IPS-18c (cell line): ENCODE results near the gene TCERG1L.

Source experiments
- H3K4me3 ChIP-seq: 2 replicates; pipeline ENCODE4 v1.7.0; 2013; ENCODE audit warnings: low read depth, mild to moderate bottlenecking, low read length, moderate library complexity; ENCODE audit not compliant: insufficient read depth
- H3K9me3 ChIP-seq: one replicate; pipeline ENCODE4 v1.6.1; 2013; ENCODE audit warnings: mild to moderate bottlenecking, low read length, moderate library complexity; ENCODE audit not compliant: control insufficient read depth, insufficient read depth

TCERG1L gene

DNA sequence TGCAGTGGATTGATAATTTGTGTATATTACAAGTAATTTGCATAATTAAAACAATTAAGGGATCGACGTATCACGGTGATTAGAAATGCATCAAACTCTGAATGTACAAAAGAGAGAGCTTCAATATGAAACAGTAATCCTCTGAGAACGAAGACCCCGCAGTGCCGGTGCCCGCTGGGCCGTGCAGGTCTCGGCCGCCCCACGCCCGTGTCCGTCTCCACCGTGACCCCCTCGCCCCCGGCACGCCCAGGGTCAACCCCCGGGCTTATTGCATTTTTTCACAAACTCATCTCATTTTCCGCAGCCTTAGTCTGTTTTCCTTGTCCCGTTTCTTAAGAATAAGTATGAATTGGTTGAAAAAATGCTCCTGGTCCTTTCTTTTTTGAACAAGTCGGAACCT is 218.6 kb downstream of the TCERG1L start:
- Histone ChIP-seq H3K4me3 (no peak overlapping the region), H3K9me3 (peaks cover 25% of the 10 kb centered on the region)

DNA sequence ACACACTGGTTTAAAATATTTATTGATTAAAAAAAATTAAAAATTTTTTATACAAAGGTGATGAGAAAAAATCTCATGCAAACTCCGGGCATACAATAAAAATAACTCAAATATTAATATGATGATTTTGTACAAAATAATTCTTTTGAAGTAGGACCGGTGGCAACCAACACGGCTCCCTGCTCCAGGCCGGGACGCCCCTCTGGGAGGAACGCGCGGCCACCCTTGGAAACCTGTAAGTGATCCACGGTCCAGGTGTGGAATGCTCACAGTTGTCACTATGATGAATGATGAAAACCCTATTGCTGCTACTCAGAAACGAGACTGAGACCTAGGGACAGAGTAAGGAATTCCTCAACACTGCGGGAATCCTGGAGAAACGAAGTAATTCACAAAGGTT is 219.1 kb downstream of the TCERG1L start:
- Histone ChIP-seq H3K9me3 (peaks cover 28% of the 10 kb centered on the region), H3K4me3 (no peak overlapping the region)

DNA sequence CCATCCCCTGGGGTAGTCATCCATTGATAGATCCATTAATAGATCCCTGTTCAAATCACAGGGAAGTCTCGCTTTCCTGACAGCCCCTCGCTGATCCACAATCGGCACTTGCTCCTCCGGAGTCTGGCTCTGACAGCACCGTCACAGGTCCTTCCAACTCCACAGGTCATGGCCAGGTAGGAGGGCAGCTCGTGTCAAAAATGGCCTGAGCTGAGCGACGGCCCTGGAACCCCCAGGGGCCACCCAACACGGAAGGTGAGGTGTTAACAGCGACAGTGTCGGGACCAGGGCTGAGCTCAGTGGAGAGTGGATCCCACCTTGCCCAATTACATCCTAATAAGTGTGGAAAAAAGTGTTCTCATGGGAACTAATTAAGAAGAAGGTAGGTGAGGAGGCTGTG is 219.8 kb downstream of the TCERG1L start:
- peaks cover 29% of the 10 kb centered on the region for H3K9me3 ChIP-seq

GRCh38 chr10:131090761-131091661 is 220.5 kb downstream of the TCERG1L start:
- Histone ChIP-seq H3K4me3 (no peak overlapping the region; the same call in 1 of the 2 replicates), H3K9me3 (peaks cover 27% of the 10 kb centered on the region)

More for the DNA sequence above, 219.8 kb downstream of the TCERG1L start:
- no peak overlapping the region for H3K4me3 ChIP-seq

- Histone ChIP-seq H3K9me3 (peaks cover 26% of the 10 kb centered on the region), H3K4me3 (no peak overlapping the region)
These were observed 221.7 kb downstream of the TCERG1L start for GRCh38 chr10:131089861-131090260.

DNA sequence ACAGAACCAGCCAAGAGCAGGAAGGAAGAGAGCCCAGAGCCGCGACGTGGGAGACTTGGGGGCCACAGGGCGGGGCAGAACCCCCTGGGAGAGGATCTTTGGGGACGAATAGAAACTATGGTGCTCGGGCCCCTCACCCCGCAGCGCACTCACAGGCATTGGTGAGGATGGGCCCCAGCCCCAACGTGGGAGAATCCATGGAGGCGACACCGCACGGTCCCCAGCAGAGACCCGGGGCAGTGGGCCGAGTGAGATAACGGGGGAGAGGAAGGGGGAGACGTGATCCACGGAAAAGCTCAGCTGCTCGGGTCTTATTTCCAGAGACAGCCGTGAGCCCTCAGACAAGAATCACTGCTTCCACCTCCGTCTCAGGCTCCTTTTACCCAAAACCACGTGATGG is 222.4 kb downstream of the TCERG1L start:
- no peak overlapping the region for H3K4me3 ChIP-seq
- H3K9me3 ChIP-seq = peaks cover 28% of the 10 kb centered on the region

- Histone ChIP-seq H3K9me3 (peaks cover 28% of the 10 kb centered on the region), H3K4me3 (no peak overlapping the region)
These were observed 222.9 kb downstream of the TCERG1L start for GRCh38 chr10:131088619-131089018.

- Histone ChIP-seq H3K4me3 (no peak overlapping the region), H3K9me3 (peaks cover 31% of the 10 kb centered on the region)
These were observed 223.9 kb downstream of the TCERG1L start for GRCh38 chr10:131087464-131088215.

DNA sequence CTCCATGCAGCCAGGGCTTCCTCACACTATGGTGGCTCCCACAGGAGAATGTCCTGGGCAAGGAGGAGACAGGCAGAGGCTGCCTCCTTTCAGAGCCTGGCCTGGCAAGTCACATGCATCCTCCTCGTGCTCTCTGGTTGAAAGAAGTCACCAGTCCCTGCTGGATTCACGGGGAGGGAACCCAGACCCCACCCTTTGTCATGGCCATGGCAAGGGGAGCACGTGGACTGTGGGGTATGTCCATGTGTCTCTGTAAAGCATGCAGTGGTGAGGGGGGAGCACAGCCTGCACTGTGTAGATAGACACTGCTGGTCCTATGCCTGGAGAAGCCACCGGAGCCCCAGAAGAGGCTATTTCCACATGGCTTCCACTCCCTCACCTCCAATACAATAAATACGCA is 225.0 kb downstream of the TCERG1L start:
- peaks cover 30% of the 10 kb centered on the region for H3K9me3 ChIP-seq
- no peak overlapping the region; the same call in 1 of the 2 replicates for H3K4me3 ChIP-seq

- H3K4me3 ChIP-seq = no peak overlapping the region; the same call in 1 of the 2 replicates
- peaks cover 26% of the 10 kb centered on the region for H3K9me3 ChIP-seq
These were observed 225.4 kb downstream of the TCERG1L start for GRCh38 chr10:131086094-131086493.

GRCh38 chr10:131085091-131085860 is 226.2 kb downstream of the TCERG1L start:
- peaks cover 21% of the 10 kb centered on the region for H3K9me3 ChIP-seq
- no peak overlapping the region; the same call in 1 of the 2 replicates for H3K4me3 ChIP-seq

- H3K9me3 ChIP-seq = peaks cover 21% of the 10 kb centered on the region
- no peak overlapping the region for H3K4me3 ChIP-seq
These were observed 226.8 kb downstream of the TCERG1L start for GRCh38 chr10:131084791-131085090.

DNA sequence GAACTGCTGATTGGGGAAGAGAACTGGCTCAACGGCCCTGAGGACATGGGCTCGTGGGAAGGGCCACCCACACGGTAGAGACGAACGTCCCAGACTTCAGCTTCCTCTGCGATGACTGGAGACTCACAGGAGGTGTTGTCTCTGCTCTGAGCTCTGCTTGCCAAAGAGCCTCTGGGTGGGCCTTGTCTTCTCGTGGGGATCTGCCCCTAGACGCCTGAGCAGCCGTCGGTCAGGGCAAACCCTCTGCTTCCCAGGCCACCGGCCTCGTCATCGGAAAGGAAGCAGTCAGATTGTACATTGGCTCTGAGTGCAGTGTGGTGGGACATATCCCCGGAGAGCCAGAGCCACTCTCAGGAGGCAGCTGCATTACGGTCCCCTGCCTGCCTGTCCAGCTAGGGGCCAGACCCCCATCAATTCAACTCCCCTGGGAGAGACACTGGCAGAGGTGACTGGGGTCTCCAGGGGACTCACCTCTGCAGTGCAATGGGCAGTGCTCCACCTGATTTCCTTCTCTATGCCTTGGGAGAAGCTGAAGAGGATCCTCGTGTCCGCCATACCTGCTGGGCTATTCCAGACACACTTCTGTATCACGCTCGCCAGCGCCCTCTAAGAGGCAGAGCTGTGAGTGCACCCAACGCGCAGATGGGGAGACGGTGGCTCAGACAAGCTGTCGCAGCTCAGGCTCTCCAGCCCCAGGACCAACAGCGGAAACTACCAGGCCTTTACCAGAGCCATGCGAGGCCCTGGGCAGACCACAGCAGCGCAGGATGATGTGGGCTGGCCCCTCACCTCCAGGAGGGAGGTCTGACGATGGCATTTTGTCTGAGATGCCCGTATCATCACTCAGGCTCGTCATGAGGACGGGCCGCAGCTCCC is 227.4 kb downstream of the TCERG1L start:
- Histone ChIP-seq H3K4me3 (no peak overlapping the region), H3K9me3 (peaks cover 18% of the 10 kb centered on the region)

DNA sequence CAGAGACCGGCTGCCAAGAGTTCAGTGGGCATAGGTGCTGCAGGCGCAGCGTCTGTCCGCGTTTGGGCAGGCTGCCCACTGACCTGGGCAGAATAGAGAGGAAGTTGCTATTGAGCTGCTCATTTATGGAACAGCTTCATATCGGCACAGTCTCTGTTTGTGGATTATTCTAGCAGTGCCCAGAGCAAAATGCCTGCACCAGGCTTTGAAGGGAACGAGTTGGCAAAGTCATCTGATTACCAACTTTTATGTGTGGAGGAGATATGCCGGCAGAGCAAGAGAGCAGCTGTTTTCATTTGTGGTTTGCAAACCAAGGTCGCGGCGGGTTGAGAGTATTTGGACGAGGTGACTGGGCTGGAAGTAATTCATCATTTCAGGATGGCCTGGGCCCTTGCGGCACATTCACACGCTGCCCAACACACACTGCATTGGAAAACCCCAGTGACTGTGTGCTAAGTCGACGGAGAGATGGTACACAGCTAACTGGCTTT is 228.5 kb downstream of the TCERG1L start:
- H3K4me3 ChIP-seq = no peak overlapping the region

DNA sequence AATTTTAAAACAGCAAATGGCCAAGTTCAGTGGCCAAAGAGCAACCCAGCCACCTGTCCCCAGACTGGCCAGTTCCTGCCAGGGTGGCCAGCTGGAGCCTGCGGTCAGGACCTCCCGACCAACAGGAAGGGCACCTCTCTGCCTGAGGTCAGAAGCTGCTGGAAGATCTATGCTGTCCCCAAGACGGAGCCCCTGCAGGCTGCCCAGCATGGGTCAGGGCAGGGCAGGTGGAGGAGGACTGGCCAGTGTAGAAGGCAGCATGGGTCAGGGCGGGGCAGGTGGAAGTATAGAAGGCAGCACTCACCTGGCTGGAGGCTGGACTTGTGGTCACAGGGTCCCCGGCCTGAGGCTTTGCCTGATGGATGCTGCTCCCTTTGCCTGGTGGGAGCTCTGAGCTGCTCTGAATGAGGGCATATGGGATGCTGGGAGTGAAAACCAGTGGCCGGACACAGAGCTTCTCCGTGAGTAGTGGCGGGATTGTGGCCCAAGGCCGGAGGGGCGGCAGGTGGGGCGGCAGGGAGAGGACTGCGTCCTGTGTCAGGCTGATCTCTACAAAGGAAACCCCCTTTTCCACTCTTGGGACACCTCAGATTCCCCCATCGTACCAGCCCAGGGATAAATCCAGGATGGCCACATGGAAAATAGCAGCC is 229.2 kb downstream of the TCERG1L start:
- no peak overlapping the region for H3K4me3 ChIP-seq
- H3K9me3 ChIP-seq = peaks cover 13% of the 10 kb centered on the region

More for the DNA sequence above, 228.5 kb downstream of the TCERG1L start:
- peaks cover 15% of the 10 kb centered on the region for H3K9me3 ChIP-seq

- no peak overlapping the region for H3K4me3 ChIP-seq
- peaks cover 16% of the 10 kb centered on the region for H3K9me3 ChIP-seq
These were observed 229.7 kb downstream of the TCERG1L start for GRCh38 chr10:131081786-131082185.
